Sigmoid colon (tissue), 7 donors: Measurements from ENCODE around the gene CST2. TPM values are rescaled to one million over a fixed set of nuclear protein-coding genes. Genes with fewer than 3 reads are reported as not detected.
"Not testable (repeated sequence)": the region's sequence is repeated elsewhere in the genome, so short reads cannot be mapped to it uniquely, and the experiment has no call there.

Experiments used
- DNase-seq: peaks from one replicate; pipeline ENCODE4 v3.0.0-alpha.2; 2019
- H3K27ac ChIP-seq, 4 donors: fragments of 200-600 bp; sonication (generic); one replicate each; pipeline ENCODE4 v1.5.1; 2016 to 2019; ENCODE audit warnings: mild to moderate bottlenecking in 1 of 4
- H3K27me3 ChIP-seq, 3 donors: fragments of 200-600 bp; sonication (generic); one replicate each; pipeline ENCODE4 v1.5.1; 2019; ENCODE audit warnings: mild to moderate bottlenecking in 1 of 3
- H3K36me3 ChIP-seq, 4 donors: fragments of 200-600 bp; sonication (generic); one replicate each; pipeline ENCODE4 v1.5.1; 2016 to 2019
- H3K4me1 ChIP-seq, 4 donors: fragments of 200-600 bp; sonication (generic); one replicate each; pipeline ENCODE4 v1.5.1; 2017 to 2019
- H3K4me3 ChIP-seq, 4 donors: fragments of 200-600 bp; sonication (generic); one replicate each; pipeline ENCODE4 v1.5.1; 2017 to 2019; ENCODE audit warnings: mild to moderate bottlenecking in 2 of 4, moderate library complexity in 1 of 4
- H3K9me3 ChIP-seq, 4 donors: fragments of 200-600 bp in 3 of 4; sonication (generic) in 3 of 4; one replicate each; pipeline versions ENCODE4 v1.5.1 to v1.6.1; 2013 to 2019
- EP300 ChIP-seq, 4 donors: sonication (generic); formaldehyde crosslinking; IDR thresholded peaks; one replicate each; pipeline ENCODE4 v1.6.1; 2017; ENCODE audit warnings: antibody characterized with exemption in 4 of 4
- POLR2A ChIP-seq, 2 donors: fragments of 450-650 bp; IDR thresholded peaks; one replicate each; pipeline ENCODE4 v1.6.1; 2016; ENCODE audit warnings: antibody characterized with exemption in 2 of 2, mild to moderate bottlenecking in 2 of 2, moderate library complexity in 2 of 2
- POLR2AphosphoS5 ChIP-seq, 4 donors: sonication (generic); formaldehyde crosslinking; IDR thresholded peaks; one replicate each; pipeline ENCODE4 v1.6.1; 2017; ENCODE audit warnings: antibody characterized with exemption in 4 of 4
- WGBS, 2 donors: extraction: QIAGEN DNeasy Blood & Tissue Kit; methylation state at CpG; one replicate each; pipeline ENCODE4 v1.1.7; 2013; 5-methylcytosine and 5-hydroxymethylcytosine counted together
- intact Hi-C: fragments of 100-400 bp; cut with DNase I; formaldehyde crosslinking; loops from one replicate; pipeline ENCODE4 v1.15.1; 2023
- polyA plus RNA-seq, 3 donors: library from polyadenylated mRNA; stranded (reverse); fragments of 200-250 nt; gene quantifications; one replicate each; pipeline ENCODE4 v1.2.3, GENCODE V29; 2013
- total RNA-seq, 4 donors: library from RNA; depleted of rRNA; stranded (reverse); fragments of >200 nt; gene quantifications; one replicate each; pipeline ENCODE4 v1.1.0, GENCODE V29; 2016
- TF ChIP-seq, protein P1 (sequence below), 4 experiments: fragments of 450-650 bp in 3 of 4; fragments of 200-600 bp in 1 of 4; IDR thresholded peaks; one replicate each; pipeline ENCODE4 v1.5.1; 2016 to 2019; ENCODE audit warnings: antibody characterized with exemption in 4 of 4, mild to moderate bottlenecking in 3 of 4, moderate library complexity in 2 of 4
- donor health status: healthy with polysubstance abuse.
- donor health status: Bipolar disorder and iron deficiency.
- donor health status: healthy.

Gene CST2
- total and polyA plus RNA-seq, 7 donors = 0.28 TPM; not detected in 6

DNA sequence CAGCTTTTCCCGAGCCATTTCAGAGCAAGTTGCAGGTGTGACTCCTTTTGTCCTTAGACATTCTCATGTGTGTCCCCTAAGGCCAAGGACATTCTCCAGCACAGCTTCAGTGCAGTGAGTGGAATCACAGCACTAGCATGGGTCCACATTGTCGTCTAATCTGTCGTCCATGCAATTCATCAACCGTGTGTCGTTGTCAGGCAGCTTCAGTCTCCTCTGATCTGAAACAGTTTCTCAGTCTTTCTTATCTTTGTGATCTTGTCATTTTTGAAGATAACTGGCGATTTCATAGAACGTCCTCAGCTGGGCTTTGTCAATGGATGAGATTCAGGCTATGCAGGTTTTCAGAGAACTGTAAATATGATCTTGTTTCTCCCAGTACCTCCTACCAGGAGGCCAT lies 31.7 kb downstream of the CST2 start:
- Histone ChIP-seq H3K4me1 (no peaks in the 10 kb centered on the region), H3K36me3 (no peaks in the 10 kb centered on the region), H3K27ac (no peak overlapping the region), H3K27me3 (no peaks in the 10 kb centered on the region), H3K4me3 (no peak overlapping the region), H3K9me3 (no peaks in the 10 kb centered on the region)
- no peak for TF ChIP-seq POLR2AphosphoS5 (IDR thresholded peaks at IDR 0.05)
- TF ChIP-seq EP300 (IDR thresholded peaks at IDR 0.05) = no peak
- TF ChIP-seq, protein P1, sequence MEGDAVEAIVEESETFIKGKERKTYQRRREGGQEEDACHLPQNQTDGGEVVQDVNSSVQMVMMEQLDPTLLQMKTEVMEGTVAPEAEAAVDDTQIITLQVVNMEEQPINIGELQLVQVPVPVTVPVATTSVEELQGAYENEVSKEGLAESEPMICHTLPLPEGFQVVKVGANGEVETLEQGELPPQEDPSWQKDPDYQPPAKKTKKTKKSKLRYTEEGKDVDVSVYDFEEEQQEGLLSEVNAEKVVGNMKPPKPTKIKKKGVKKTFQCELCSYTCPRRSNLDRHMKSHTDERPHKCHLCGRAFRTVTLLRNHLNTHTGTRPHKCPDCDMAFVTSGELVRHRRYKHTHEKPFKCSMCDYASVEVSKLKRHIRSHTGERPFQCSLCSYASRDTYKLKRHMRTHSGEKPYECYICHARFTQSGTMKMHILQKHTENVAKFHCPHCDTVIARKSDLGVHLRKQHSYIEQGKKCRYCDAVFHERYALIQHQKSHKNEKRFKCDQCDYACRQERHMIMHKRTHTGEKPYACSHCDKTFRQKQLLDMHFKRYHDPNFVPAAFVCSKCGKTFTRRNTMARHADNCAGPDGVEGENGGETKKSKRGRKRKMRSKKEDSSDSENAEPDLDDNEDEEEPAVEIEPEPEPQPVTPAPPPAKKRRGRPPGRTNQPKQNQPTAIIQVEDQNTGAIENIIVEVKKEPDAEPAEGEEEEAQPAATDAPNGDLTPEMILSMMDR (IDR thresholded peaks at IDR 0.05) = no peak
- intact Hi-C loops = no loop called here
- DNase-seq = no peak
- WGBS, 2 donors = 43 to 56% methylated on average over 7 of the region's 7 CpGs

GRCh38 chr20:23794065-23794464 lies 32.5 kb downstream of the CST2 start:
- Histone ChIP-seq H3K9me3 (no peaks in the 10 kb centered on the region), H3K27ac (no peak overlapping the region), H3K27me3 (no peaks in the 10 kb centered on the region), H3K4me3 (no peak overlapping the region), H3K4me1 (no peaks in the 10 kb centered on the region), H3K36me3 (no peaks in the 10 kb centered on the region)
- TF ChIP-seq, protein P1 (IDR thresholded peaks at IDR 0.05) = no peak
- TF ChIP-seq POLR2A (IDR thresholded peaks at IDR 0.05) (no peak), EP300 (IDR thresholded peaks at IDR 0.05) (no peak), POLR2AphosphoS5 (IDR thresholded peaks at IDR 0.05) (no peak)
- no peak for DNase-seq
- 80 to 87% methylated on average over 7 of the region's 7 CpGs for WGBS, 2 donors
- intact Hi-C loops = no loop called here

DNA sequence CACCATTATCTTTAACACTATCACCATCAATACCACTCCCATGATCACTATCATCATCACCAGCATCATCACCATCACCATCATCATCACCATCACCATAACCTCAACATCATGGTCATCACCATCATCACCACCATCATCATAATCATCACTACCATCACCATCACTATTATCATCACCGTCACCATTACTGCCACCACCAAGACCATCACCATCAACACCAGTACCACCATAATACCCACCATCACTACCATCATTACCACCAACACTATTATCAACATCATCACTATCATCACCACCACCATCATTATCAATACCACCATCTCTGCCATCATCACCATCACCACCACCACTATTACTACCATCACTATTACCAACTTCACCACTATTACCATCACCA lies 43.1 kb downstream of the CST2 start:
- H3K27me3 ChIP-seq = peaks cover 0 to 2% (median 0%) of the 10 kb centered on the region in 3 donors
- no peak overlapping the region for H3K27ac ChIP-seq
- H3K4me3 ChIP-seq = no peak overlapping the region
- TF ChIP-seq, protein P1 (IDR thresholded peaks at IDR 0.05) = no peak
- TF ChIP-seq POLR2AphosphoS5 (IDR thresholded peaks at IDR 0.05) = no peak
- no peak for TF ChIP-seq EP300 (IDR thresholded peaks at IDR 0.05)
- TF ChIP-seq POLR2A (IDR thresholded peaks at IDR 0.05) = no peak
- 94 to 97% methylated on average over 1 of the region's 1 CpG for WGBS, 2 donors
- intact Hi-C loops = no loop called here
- no peak for DNase-seq
- H3K36me3 ChIP-seq = no peaks in the 10 kb centered on the region
- no peaks in the 10 kb centered on the region for H3K9me3 ChIP-seq
- H3K4me1 ChIP-seq = no peaks in the 10 kb centered on the region

DNA sequence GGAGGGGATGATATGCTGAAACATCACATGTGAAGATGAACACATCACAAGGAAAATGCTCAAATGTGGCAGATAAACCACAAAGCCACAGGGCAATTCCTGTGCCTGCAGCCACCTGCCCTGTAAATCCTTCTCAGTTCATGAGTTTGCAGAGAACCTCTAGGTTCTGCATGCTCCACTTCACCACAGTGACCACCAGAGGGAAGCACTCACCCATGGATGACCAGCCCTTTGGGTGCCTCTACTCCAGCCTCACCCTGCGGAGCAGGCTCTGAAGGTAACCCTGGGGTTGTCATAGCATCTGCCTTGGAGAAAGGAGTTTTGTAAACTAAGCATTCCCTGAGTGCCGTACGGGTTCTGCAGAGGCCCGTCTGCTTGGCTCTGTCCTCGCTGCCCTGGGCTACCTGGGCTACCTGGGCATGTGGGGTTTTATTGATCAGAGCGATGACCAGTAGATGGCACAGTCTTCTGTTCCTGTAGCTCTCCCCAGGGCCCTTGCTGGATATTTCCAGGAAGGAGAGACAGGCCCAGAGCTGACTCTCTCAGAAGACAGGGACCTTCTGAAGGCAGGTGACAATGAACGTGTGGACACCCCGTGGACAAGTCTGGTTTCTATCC lies 44.1 kb downstream of the CST2 start:
- intact Hi-C loops = no loop called here
- Histone ChIP-seq H3K36me3 (no peaks in the 10 kb centered on the region), H3K27me3 (no peaks in the 10 kb centered on the region), H3K27ac (no peak overlapping the region), H3K4me3 (no peak overlapping the region), H3K4me1 (no peaks in the 10 kb centered on the region), H3K9me3 (no peaks in the 10 kb centered on the region)
- TF ChIP-seq, protein P1 (IDR thresholded peaks at IDR 0.05) = peak in 1 of 4 experiments; percentile 41
- TF ChIP-seq POLR2AphosphoS5 (IDR thresholded peaks at IDR 0.05) (no peak), POLR2A (IDR thresholded peaks at IDR 0.05) (no peak)
- DNase-seq = no peak
- WGBS, 2 donors = 63 to 79% methylated on average over 8 of the region's 8 CpGs

GRCh38 chr20:23778676-23779075 lies 47.9 kb downstream of the CST2 start:
- H3K27ac ChIP-seq, H3K4me1 ChIP-seq, H3K27me3 ChIP-seq, H3K36me3 ChIP-seq, H3K4me3 ChIP-seq, DNase-seq, H3K9me3 ChIP-seq, intact Hi-C loops: not testable (repeated sequence)

GRCh38 chr20:23777380-23777779 lies 49.1 kb downstream of the CST2 start:
- 61 to 83% methylated on average over 7 to 8 of the region's 8 CpGs for WGBS, 2 donors
- H3K9me3 ChIP-seq, H3K27ac ChIP-seq, H3K36me3 ChIP-seq, H3K27me3 ChIP-seq, intact Hi-C loops, H3K4me3 ChIP-seq, H3K4me1 ChIP-seq, DNase-seq: not testable (repeated sequence)
